Stimulated activated memory B cell treated with anti-CD40 and anti-IgM and Interleukin-4, amounts not matched to agents 10 μg/mL and 1 μg/mL and 100 μg/mL, for 72 hours (primary cell): ENCODE results near the gene PDZRN4.
"Not testable (repeated sequence)": the region's sequence is repeated elsewhere in the genome, so short reads cannot be mapped to it uniquely, and the experiment has no call there.

Experiments
- ATAC-seq: fragments of 150-1000 bp; cut with Tn5 transposase; 2 replicates; pipeline ENCODE4 v1.10.0; 2021
- H3K27ac Mint-ChIP-seq: one replicate; pipeline ENCODE4 v1.8.0; 2022; ENCODE audit warnings: mild to moderate bottlenecking, mixed read lengths
- H3K27me3 Mint-ChIP-seq: one replicate; pipeline ENCODE4 v1.8.0; 2022; ENCODE audit warnings: mixed read lengths
- H3K36me3 Mint-ChIP-seq: one replicate; pipeline ENCODE4 v1.8.0; 2022; ENCODE audit warnings: mixed read lengths
- H3K4me1 Mint-ChIP-seq: one replicate; pipeline ENCODE4 v1.8.0; 2022; ENCODE audit warnings: mixed read lengths
- H3K4me3 Mint-ChIP-seq: one replicate; pipeline ENCODE4 v1.8.0; 2022; ENCODE audit warnings: mild to moderate bottlenecking, moderate library complexity, mixed read lengths
- H3K9me3 Mint-ChIP-seq: one replicate; pipeline ENCODE4 v1.8.0; 2022; ENCODE audit warnings: mixed read lengths

PDZRN4 gene

GRCh38 chr12:41577995-41578394 lies 389.9 kb downstream of the PDZRN4 start:
- H3K9me3 Mint-ChIP-seq = no peaks in the 10 kb centered on the region
- no peak overlapping the region for H3K27ac Mint-ChIP-seq
- H3K36me3 Mint-ChIP-seq = no peaks in the 10 kb centered on the region
- no peak overlapping the region for H3K4me3 Mint-ChIP-seq
- no peaks in the 10 kb centered on the region for H3K4me1 Mint-ChIP-seq
- peaks cover 10% of the 10 kb centered on the region for H3K27me3 Mint-ChIP-seq
- ATAC-seq = no peak

- H3K27ac Mint-ChIP-seq = no peak overlapping the region
- no peaks in the 10 kb centered on the region for H3K4me1 Mint-ChIP-seq
- no peak overlapping the region for H3K4me3 Mint-ChIP-seq
- no peak for ATAC-seq
- H3K36me3 Mint-ChIP-seq = no peaks in the 10 kb centered on the region
- H3K27me3 Mint-ChIP-seq = peaks cover 4% of the 10 kb centered on the region
- H3K9me3 Mint-ChIP-seq = no peaks in the 10 kb centered on the region
These were observed 397.7 kb downstream of the PDZRN4 start for GRCh38 chr12:41585784-41586183.

GRCh38 chr12:41587574-41587973 lies 399.5 kb downstream of the PDZRN4 start:
- Mint-ChIP-seq H3K9me3 (no peaks in the 10 kb centered on the region), H3K36me3 (no peaks in the 10 kb centered on the region), H3K27me3 (no peaks in the 10 kb centered on the region), H3K4me1 (no peaks in the 10 kb centered on the region), H3K27ac (no peak overlapping the region), H3K4me3 (no peak overlapping the region)
- no peak for ATAC-seq

GRCh38 chr12:41589878-41590277 lies 401.8 kb downstream of the PDZRN4 start:
- H3K4me1 Mint-ChIP-seq = no peaks in the 10 kb centered on the region
- no peaks in the 10 kb centered on the region for H3K36me3 Mint-ChIP-seq
- H3K27ac Mint-ChIP-seq = no peak overlapping the region
- no peaks in the 10 kb centered on the region for H3K27me3 Mint-ChIP-seq
- no peaks in the 10 kb centered on the region for H3K9me3 Mint-ChIP-seq
- no peak overlapping the region for H3K4me3 Mint-ChIP-seq
- ATAC-seq = no peak

- Mint-ChIP-seq H3K9me3 (no peaks in the 10 kb centered on the region), H3K27ac (no peak overlapping the region), H3K4me3 (no peak overlapping the region), H3K4me1 (no peaks in the 10 kb centered on the region), H3K36me3 (no peaks in the 10 kb centered on the region), H3K27me3 (no peaks in the 10 kb centered on the region)
- ATAC-seq = no peak
These were observed 408.1 kb downstream of the PDZRN4 start for GRCh38 chr12:41596190-41596589.

- no peaks in the 10 kb centered on the region for H3K36me3 Mint-ChIP-seq
- H3K4me1 Mint-ChIP-seq = no peaks in the 10 kb centered on the region
- no peak overlapping the region for H3K27ac Mint-ChIP-seq
- H3K4me3 Mint-ChIP-seq = no peak overlapping the region
- ATAC-seq = no peak
- H3K27me3 Mint-ChIP-seq = no peaks in the 10 kb centered on the region
- no peaks in the 10 kb centered on the region for H3K9me3 Mint-ChIP-seq
These were observed 416.7 kb downstream of the PDZRN4 start for GRCh38 chr12:41604830-41605229.

- Mint-ChIP-seq H3K4me3 (no peak overlapping the region), H3K27me3 (no peaks in the 10 kb centered on the region), H3K9me3 (no peaks in the 10 kb centered on the region), H3K27ac (no peak overlapping the region), H3K36me3 (no peaks in the 10 kb centered on the region), H3K4me1 (no peaks in the 10 kb centered on the region)
- ATAC-seq = peak; percentile 66
These were observed 417.6 kb downstream of the PDZRN4 start for GRCh38 chr12:41605545-41606305.

- Mint-ChIP-seq H3K27ac (no peak overlapping the region), H3K36me3 (no peaks in the 10 kb centered on the region), H3K4me1 (no peaks in the 10 kb centered on the region), H3K9me3 (no peaks in the 10 kb centered on the region), H3K4me3 (no peak overlapping the region), H3K27me3 (no peaks in the 10 kb centered on the region)
- no peak for ATAC-seq
These were observed 418.6 kb downstream of the PDZRN4 start for GRCh38 chr12:41606468-41607445.

- Mint-ChIP-seq H3K36me3 (no peaks in the 10 kb centered on the region), H3K4me1 (no peaks in the 10 kb centered on the region)
These were observed 424.9 kb downstream of the PDZRN4 start for GRCh38 chr12:41612892-41613557.

GRCh38 chr12:41615174-41615573 lies 427.1 kb downstream of the PDZRN4 start:
- not testable (repeated sequence) for H3K27ac Mint-ChIP-seq, H3K9me3 Mint-ChIP-seq, H3K4me1 Mint-ChIP-seq, H3K27me3 Mint-ChIP-seq, ATAC-seq, H3K4me3 Mint-ChIP-seq, H3K36me3 Mint-ChIP-seq

More at GRCh38 chr12:41612892-41613557, 424.9 kb downstream of the PDZRN4 start:
- H3K9me3 Mint-ChIP-seq = no peaks in the 10 kb centered on the region
- no peak overlapping the region for H3K4me3 Mint-ChIP-seq
- ATAC-seq = no peak
- H3K27me3 Mint-ChIP-seq = no peaks in the 10 kb centered on the region
- H3K27ac Mint-ChIP-seq = no peak overlapping the region

GRCh38 chr12:41619705-41620104 lies 431.6 kb downstream of the PDZRN4 start:
- Mint-ChIP-seq H3K27me3 (peaks cover 15% of the 10 kb centered on the region), H3K9me3 (peaks cover 4% of the 10 kb centered on the region), H3K27ac (no peak overlapping the region), H3K4me3 (no peak overlapping the region), H3K4me1 (no peaks in the 10 kb centered on the region), H3K36me3 (no peaks in the 10 kb centered on the region)
- no peak for ATAC-seq

GRCh38 chr12:41621291-41621690 lies 433.2 kb downstream of the PDZRN4 start:
- H3K9me3 Mint-ChIP-seq = peaks cover 7% of the 10 kb centered on the region
- H3K4me3 Mint-ChIP-seq = no peak overlapping the region
- H3K4me1 Mint-ChIP-seq = no peaks in the 10 kb centered on the region
- no peaks in the 10 kb centered on the region for H3K36me3 Mint-ChIP-seq
- ATAC-seq = no peak
- H3K27ac Mint-ChIP-seq = no peak overlapping the region
- H3K27me3 Mint-ChIP-seq = peaks cover 15% of the 10 kb centered on the region
